Measurements from ENCODE around the gene BCL2L1.

The BCL2L1 gene

DNA sequence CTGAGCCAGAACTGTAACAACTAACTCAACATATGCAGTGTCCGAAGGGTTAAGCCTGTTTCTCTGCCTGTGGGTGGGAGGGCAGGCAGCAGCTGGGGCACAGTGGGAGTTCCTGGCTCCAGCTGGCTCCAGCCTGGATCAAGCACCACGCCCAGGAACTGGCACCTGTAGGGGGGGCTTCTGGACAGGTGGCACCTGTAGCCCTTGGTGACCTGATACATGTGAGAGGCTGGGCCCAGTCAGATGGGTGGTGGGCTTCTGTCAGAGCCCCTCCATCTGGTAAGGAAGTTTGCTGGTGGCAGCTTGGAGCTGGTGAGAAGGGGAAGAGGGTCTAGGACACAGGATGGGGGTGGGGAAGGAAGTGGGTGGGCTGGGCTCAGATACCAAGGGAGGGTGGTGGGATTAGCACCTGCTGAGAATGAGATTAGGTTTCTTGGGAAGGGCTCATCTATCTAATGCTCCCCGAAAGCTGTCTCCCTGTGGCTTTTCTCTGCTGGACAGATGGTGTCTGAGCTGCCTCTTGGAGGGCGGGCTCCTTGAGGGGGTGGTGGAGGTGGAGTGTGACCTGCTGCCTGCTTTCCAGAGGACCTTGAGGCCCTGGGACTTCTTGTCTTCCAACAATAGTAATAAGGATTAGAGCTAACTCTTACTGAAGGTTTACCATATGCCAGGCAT, 28.5 kb downstream of the BCL2L1 start:
- TF ChIP-seq, protein P1, sequence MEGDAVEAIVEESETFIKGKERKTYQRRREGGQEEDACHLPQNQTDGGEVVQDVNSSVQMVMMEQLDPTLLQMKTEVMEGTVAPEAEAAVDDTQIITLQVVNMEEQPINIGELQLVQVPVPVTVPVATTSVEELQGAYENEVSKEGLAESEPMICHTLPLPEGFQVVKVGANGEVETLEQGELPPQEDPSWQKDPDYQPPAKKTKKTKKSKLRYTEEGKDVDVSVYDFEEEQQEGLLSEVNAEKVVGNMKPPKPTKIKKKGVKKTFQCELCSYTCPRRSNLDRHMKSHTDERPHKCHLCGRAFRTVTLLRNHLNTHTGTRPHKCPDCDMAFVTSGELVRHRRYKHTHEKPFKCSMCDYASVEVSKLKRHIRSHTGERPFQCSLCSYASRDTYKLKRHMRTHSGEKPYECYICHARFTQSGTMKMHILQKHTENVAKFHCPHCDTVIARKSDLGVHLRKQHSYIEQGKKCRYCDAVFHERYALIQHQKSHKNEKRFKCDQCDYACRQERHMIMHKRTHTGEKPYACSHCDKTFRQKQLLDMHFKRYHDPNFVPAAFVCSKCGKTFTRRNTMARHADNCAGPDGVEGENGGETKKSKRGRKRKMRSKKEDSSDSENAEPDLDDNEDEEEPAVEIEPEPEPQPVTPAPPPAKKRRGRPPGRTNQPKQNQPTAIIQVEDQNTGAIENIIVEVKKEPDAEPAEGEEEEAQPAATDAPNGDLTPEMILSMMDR (IDR thresholded peaks at IDR 0.05; ENCODE audit: extremely low read depth, missing control alignments): no peak
- no peak for DNase-seq (ENCODE audit: low spot score)

DNA sequence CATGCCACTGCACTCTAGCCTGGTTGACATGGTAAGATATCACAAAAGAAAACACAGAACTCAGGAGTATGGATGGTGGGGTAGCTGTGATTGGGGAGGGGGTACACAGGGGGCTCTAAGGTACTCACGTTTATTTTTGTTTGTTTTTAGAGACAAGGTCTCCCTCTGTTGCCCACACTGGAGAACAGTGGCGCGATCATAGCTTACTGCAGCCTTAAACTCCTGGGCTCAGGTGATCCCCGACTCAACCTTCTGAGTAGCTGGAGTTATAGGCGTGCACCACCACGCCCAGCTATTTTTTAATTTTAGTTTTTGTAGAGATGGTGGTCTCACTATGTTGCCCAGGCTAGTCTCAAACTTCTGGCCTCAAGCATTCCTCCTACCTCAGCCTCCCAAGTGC, 29.3 kb downstream of the BCL2L1 start:
- DNase-seq (ENCODE audit: low spot score): no peak
- TF ChIP-seq, protein P1 (IDR thresholded peaks at IDR 0.05; ENCODE audit: extremely low read depth, missing control alignments): no peak

DNA sequence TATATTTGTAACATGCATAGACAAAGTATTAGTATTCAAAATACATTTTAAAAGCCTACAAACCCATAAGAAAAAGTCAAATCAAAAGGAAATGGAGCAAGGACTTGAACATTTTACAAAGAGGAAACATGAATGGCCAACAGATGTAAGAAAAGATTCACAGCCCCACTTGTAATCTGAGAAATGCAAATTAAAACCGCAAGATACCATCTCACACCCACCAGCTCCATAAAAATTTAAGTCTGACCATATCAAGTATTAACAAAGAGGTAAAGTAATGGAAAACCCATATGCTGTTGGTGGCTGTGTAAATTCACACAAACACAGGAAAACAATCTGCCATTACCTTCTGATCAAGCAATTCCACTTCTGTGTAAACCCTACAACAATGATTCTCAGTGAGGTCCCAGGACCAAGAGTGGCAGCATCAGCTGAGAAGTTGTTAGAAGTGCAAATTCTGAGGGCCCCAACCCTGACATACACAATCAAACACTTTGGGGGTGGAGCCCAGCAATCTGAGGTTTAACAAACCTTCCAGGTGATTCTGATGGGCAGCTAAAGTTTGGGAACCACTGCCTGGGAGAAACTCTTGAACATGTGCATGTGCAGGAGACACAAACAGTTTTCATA, 30.9 kb downstream of the BCL2L1 start:
- peak; percentile 42 for DNase-seq (ENCODE audit: low spot score)
- TF ChIP-seq, protein P1 (IDR thresholded peaks at IDR 0.05; ENCODE audit: extremely low read depth, missing control alignments): no peak

DNA sequence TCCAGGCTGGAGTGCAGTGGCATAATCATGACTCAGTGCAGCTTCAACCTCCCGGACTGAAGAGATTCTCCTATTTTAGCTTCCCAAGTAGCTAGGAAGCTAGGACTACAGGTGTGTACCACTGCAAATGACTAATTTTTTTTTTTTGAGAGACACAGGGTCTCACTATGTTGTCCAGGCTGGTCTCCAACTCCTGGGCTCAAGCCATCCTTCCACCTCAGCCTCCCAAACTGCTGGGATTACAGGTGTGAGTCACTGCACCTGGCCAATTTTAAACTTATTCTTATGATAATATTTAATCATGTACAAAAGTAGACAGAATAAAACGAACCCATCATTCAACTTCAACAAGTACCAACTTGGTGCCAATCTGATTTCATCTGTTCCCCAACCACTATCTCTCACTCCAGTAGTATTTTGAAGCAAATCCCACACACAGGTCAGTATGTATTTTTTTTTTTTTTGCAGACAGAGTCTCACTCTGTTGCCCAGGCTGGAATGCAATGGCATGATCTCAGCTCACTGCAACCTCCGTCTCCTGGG, 32.5 kb downstream of the BCL2L1 start:
- TF ChIP-seq, protein P1 (IDR thresholded peaks at IDR 0.05; ENCODE audit: extremely low read depth, missing control alignments): no peak
- no peak for DNase-seq (ENCODE audit: low spot score)

DNA sequence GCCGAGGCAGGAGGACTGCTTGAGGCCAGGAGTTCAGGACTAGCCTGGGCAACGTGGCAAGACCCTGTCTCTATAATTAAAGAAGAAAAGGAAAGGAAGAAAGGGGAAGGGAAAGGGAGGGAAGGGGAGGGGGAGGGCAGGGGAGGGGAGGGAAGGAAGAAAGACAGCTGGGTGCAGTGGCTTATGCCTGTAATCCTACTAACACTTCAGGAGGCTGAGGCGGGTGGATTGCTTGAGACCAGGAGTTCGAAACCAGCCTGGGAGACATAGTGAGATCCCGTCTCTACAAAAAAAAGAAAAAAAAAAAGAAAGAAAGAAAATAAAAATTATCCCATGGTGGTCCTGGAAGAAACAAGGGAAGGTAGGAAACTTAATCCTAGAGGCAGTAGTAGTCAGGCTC, 33.5 kb downstream of the BCL2L1 start:
- DNase-seq (ENCODE audit: low spot score): no peak
- TF ChIP-seq, protein P1 (IDR thresholded peaks at IDR 0.05; ENCODE audit: extremely low read depth, missing control alignments): no peak

DNA sequence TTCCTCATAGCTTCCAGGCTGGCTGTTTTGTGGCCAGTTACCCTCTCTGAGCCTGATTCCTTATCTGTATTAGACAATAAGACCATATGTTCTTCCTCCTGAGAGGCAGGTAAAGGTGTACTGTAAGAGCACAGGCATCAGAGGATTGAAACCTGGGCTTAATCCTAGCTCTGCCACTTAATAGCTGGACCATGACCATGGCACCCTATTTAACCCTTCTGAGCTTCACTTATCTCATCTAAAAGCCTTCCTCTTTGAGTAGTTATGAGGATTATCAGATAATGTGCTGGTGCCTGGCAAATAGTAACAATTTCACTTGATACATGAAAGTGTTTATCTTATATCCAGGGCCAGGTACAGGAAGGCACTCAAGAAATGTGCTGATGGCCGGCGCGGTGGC, 34.9 kb downstream of the BCL2L1 start:
- TF ChIP-seq, protein P1 (IDR thresholded peaks at IDR 0.05; ENCODE audit: extremely low read depth, missing control alignments): no peak
- DNase-seq (ENCODE audit: low spot score): no peak

DNA sequence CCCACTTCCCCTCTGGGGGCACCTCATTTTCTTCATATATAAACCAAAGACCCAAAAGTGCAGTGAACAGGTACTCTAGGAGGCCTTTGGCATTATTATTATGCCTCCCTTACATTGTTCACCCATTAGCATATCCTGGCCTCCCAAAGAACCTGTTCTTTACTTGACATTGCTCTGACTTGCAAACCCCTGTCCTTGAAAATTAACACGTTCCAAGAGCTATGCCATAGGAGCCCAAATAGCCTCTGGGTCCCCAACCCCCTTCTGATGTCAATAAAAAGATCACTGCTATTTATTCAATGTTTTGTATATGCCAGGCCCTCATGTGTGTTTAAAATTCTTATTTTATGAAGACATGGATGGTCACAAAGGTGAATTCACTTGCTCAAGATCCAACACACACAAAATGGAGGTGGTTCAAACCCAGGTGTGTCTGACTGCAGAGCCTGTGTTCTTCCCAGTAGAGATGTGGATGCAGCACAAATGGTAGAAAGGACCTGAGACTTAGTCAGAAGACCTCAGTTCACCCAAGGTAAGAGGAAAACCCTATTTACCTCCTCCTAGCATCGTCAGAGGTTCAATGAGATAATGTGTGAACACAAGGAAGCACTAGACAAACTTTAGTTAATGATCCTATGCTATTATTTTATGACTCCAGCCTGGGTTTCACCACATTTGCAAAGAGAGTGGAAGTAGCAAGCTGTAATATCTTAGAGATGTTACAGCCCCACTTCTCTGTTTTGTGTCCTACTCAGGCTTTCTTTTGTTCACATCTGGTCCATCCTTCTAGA, 36.6 kb downstream of the BCL2L1 start:
- DNase-seq (ENCODE audit: low spot score): no peak
- TF ChIP-seq, protein P1 (IDR thresholded peaks at IDR 0.05; ENCODE audit: extremely low read depth, missing control alignments): no peak
